NB4 (cell line): ENCODE measurements around the gene EVI2B.
"Not testable (repeated sequence)": the region's sequence is repeated elsewhere in the genome, so short reads cannot be mapped to it uniquely, and the experiment has no call there.

ENCODE experiments used
- POLR2A ChIP-seq: IDR thresholded peaks from 2 replicates; pipeline ENCODE4 v1.6.1; 2011; ENCODE audit warnings: mild to moderate bottlenecking; ENCODE audit not compliant: insufficient read length; ENCODE audit errors: extremely low read depth
- TF ChIP-seq, protein P1 (sequence below): IDR thresholded peaks from one replicate; pipeline ENCODE4 v1.5.1; 2012; ENCODE audit warnings: low read depth, low read length

DNA sequence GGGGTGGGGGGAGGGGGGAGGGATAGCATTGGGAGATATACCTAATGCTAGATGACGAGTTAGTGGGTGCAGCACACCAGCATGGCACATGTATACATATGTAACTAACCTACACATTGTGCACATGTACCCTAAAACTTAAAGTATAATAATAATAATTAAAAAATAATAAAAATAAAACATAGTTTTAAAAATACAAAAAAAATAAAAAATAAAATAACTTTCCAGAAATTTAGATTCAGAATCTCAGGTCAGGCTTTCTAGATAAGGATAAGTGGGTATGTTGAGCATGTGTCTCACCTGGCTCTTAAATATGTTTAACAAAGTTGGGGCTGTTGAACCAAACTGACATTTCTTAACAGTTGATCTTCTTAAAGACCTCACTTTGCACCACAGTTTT lies 25.9 kb downstream of the EVI2B start:
- TF ChIP-seq, protein P1, sequence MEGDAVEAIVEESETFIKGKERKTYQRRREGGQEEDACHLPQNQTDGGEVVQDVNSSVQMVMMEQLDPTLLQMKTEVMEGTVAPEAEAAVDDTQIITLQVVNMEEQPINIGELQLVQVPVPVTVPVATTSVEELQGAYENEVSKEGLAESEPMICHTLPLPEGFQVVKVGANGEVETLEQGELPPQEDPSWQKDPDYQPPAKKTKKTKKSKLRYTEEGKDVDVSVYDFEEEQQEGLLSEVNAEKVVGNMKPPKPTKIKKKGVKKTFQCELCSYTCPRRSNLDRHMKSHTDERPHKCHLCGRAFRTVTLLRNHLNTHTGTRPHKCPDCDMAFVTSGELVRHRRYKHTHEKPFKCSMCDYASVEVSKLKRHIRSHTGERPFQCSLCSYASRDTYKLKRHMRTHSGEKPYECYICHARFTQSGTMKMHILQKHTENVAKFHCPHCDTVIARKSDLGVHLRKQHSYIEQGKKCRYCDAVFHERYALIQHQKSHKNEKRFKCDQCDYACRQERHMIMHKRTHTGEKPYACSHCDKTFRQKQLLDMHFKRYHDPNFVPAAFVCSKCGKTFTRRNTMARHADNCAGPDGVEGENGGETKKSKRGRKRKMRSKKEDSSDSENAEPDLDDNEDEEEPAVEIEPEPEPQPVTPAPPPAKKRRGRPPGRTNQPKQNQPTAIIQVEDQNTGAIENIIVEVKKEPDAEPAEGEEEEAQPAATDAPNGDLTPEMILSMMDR = not testable (repeated sequence)
- TF ChIP-seq POLR2A = not testable (repeated sequence)
